ENCODE measurements around the gene PTPRE.

PTPRE gene

DNA sequence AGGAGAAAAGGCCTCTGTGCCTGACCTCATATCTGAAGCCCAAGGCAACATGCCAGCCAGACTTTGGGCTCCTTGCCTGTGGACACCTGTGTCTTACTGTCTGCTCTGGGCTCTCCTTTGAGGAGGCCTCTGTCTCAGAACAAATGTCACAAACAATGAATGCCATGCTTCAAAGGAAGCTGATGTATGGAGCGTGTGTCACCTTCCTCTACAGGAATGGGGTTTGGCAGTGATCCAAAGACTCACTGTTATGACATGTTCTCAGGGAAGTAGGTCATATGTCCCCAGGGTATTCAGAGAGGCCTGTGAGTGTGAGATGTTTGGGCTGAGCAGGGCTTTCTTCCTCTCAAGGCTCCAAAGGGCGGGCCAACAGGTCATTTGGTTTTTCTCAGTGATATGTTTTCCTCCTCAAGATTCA, 38.4 kb downstream of the PTPRE start (continued):
- TF ChIP-seq GFI1B (tag by site-specific recombination; IDR thresholded peaks at IDR 0.05) (no peak), ZNF629 (tag by site-specific recombination; IDR thresholded peaks at IDR 0.05) (peak; percentile 80), PRDM1 (tag by site-specific recombination; IDR thresholded peaks at IDR 0.05) (no peak), ZNF138 (tag by site-specific recombination; IDR thresholded peaks at IDR 0.05; ENCODE audit: borderline replicate concordance) (no peak), GLIS1 (tag by site-specific recombination; IDR thresholded peaks at IDR 0.05) (no peak), ZNF521 (tag by site-specific recombination; IDR thresholded peaks at IDR 0.05) (no peak), ZFP69B (tag by site-specific recombination; IDR thresholded peaks at IDR 0.05) (no peak), ZNF341 (tag by site-specific recombination; IDR thresholded peaks at IDR 0.05; ENCODE audit: low read depth) (no peak), ZNF24 (tag by site-specific recombination; IDR thresholded peaks at IDR 0.05) (no peak), ZNF423 (tag by site-specific recombination; IDR thresholded peaks at IDR 0.05) (no peak), KLF7 (tag by site-specific recombination; IDR thresholded peaks at IDR 0.05; ENCODE audit: borderline replicate concordance) (no peak), SCRT1 (tag by site-specific recombination; IDR thresholded peaks at IDR 0.05; ENCODE audit: borderline replicate concordance) (no peak), ZNF473 (tag by site-specific recombination; IDR thresholded peaks at IDR 0.05) (no peak), TCF7L2 (IDR thresholded peaks at IDR 0.05; ENCODE audit: borderline replicate concordance, low read depth, low read length) (no peak), SCRT2 (tag by site-specific recombination; IDR thresholded peaks at IDR 0.05) (peak; percentile 78), ZNF555 (tag by site-specific recombination; conservative IDR thresholded peaks at IDR 0.05) (no peak), ZNF549 (tag by site-specific recombination; IDR thresholded peaks at IDR 0.05) (no peak), ZNF624 (tag by site-specific recombination; IDR thresholded peaks at IDR 0.05) (no peak), ZNF610 (tag by site-specific recombination; IDR thresholded peaks at IDR 0.05; ENCODE audit: borderline replicate concordance) (no peak), ZSCAN30 (tag by site-specific recombination; IDR thresholded peaks at IDR 0.05) (no peak), ZNF654 (tag by site-specific recombination; IDR thresholded peaks at IDR 0.05; ENCODE audit: low read depth) (no peak), ZBTB21 (tag by site-specific recombination; IDR thresholded peaks at IDR 0.05) (peak; percentile 59; the same call in 1 of the 2 replicates), ZNF335 (tag by site-specific recombination; conservative IDR thresholded peaks at IDR 0.05) (no peak), ZNF776 (tag by site-specific recombination; IDR thresholded peaks at IDR 0.05; ENCODE audit: borderline replicate concordance) (no peak)
- TF ChIP-seq, protein P1, sequence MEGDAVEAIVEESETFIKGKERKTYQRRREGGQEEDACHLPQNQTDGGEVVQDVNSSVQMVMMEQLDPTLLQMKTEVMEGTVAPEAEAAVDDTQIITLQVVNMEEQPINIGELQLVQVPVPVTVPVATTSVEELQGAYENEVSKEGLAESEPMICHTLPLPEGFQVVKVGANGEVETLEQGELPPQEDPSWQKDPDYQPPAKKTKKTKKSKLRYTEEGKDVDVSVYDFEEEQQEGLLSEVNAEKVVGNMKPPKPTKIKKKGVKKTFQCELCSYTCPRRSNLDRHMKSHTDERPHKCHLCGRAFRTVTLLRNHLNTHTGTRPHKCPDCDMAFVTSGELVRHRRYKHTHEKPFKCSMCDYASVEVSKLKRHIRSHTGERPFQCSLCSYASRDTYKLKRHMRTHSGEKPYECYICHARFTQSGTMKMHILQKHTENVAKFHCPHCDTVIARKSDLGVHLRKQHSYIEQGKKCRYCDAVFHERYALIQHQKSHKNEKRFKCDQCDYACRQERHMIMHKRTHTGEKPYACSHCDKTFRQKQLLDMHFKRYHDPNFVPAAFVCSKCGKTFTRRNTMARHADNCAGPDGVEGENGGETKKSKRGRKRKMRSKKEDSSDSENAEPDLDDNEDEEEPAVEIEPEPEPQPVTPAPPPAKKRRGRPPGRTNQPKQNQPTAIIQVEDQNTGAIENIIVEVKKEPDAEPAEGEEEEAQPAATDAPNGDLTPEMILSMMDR (tag by site-specific recombination; IDR thresholded peaks at IDR 0.05), result no peak
- TF ChIP-seq, protein P2, sequence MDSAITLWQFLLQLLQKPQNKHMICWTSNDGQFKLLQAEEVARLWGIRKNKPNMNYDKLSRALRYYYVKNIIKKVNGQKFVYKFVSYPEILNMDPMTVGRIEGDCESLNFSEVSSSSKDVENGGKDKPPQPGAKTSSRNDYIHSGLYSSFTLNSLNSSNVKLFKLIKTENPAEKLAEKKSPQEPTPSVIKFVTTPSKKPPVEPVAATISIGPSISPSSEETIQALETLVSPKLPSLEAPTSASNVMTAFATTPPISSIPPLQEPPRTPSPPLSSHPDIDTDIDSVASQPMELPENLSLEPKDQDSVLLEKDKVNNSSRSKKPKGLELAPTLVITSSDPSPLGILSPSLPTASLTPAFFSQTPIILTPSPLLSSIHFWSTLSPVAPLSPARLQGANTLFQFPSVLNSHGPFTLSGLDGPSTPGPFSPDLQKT (IDR thresholded peaks at IDR 0.05; ENCODE audit: borderline replicate concordance, low read depth, low read length), result no peak
- TF ChIP-seq, protein P3, sequence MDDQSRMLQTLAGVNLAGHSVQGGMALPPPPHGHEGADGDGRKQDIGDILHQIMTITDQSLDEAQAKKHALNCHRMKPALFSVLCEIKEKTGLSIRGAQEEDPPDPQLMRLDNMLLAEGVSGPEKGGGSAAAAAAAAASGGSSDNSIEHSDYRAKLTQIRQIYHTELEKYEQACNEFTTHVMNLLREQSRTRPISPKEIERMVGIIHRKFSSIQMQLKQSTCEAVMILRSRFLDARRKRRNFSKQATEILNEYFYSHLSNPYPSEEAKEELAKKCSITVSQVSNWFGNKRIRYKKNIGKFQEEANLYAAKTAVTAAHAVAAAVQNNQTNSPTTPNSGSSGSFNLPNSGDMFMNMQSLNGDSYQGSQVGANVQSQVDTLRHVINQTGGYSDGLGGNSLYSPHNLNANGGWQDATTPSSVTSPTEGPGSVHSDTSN (CRISPR knock-in tag; IDR thresholded peaks at IDR 0.05), result no peak
- TF ChIP-seq, protein P4, sequence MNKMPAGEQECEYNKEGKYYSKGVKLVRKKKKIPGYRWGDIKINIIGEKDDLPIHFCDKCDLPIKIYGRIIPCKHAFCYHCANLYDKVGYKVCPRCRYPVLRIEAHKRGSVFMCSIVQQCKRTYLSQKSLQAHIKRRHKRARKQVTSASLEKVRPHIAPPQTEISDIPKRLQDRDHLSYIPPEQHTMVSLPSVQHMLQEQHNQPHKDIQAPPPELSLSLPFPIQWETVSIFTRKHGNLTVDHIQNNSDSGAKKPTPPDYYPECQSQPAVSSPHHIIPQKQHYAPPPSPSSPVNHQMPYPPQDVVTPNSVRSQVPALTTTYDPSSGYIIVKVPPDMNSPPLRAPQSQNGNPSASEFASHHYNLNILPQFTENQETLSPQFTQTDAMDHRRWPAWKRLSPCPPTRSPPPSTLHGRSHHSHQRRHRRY (tag by site-specific recombination; IDR thresholded peaks at IDR 0.05), result no peak
- TF ChIP-seq, protein P5, sequence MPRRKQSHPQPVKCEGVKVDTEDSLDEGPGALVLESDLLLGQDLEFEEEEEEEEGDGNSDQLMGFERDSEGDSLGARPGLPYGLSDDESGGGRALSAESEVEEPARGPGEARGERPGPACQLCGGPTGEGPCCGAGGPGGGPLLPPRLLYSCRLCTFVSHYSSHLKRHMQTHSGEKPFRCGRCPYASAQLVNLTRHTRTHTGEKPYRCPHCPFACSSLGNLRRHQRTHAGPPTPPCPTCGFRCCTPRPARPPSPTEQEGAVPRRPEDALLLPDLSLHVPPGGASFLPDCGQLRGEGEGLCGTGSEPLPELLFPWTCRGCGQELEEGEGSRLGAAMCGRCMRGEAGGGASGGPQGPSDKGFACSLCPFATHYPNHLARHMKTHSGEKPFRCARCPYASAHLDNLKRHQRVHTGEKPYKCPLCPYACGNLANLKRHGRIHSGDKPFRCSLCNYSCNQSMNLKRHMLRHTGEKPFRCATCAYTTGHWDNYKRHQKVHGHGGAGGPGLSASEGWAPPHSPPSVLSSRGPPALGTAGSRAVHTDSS (tag by site-specific recombination; IDR thresholded peaks at IDR 0.05), result no peak
- TF ChIP-seq, protein P6, sequence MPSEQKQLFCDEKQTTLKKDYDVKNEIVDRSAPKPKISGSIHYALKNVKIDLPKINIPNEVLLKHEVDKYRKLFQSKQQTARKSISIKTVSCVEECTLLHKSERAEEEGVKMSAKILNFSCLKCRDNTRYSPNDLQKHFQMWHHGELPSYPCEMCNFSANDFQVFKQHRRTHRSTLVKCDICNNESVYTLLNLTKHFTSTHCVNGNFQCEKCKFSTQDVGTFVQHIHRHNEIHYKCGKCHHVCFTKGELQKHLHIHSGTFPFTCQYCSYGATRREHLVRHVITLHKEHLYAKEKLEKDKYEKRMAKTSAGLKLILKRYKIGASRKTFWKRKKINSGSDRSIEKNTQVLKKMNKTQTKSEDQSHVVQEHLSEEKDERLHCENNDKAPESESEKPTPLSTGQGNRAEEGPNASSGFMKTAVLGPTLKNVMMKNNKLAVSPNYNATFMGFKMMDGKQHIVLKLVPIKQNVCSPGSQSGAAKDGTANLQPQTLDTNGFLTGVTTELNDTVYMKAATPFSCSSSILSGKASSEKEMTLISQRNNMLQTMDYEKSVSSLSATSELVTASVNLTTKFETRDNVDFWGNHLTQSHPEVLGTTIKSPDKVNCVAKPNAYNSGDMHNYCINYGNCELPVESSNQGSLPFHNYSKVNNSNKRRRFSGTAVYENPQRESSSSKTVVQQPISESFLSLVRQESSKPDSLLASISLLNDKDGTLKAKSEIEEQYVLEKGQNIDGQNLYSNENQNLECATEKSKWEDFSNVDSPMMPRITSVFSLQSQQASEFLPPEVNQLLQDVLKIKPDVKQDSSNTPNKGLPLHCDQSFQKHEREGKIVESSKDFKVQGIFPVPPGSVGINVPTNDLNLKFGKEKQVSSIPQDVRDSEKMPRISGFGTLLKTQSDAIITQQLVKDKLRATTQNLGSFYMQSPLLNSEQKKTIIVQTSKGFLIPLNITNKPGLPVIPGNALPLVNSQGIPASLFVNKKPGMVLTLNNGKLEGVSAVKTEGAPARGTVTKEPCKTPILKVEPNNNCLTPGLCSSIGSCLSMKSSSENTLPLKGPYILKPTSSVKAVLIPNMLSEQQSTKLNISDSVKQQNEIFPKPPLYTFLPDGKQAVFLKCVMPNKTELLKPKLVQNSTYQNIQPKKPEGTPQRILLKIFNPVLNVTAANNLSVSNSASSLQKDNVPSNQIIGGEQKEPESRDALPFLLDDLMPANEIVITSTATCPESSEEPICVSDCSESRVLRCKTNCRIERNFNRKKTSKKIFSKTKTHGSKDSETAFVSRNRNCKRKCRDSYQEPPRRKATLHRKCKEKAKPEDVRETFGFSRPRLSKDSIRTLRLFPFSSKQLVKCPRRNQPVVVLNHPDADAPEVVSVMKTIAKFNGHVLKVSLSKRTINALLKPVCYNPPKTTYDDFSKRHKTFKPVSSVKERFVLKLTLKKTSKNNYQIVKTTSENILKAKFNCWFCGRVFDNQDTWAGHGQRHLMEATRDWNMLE (tag by site-specific recombination; conservative IDR thresholded peaks at IDR 0.05; ENCODE audit: low read depth), result no peak
